HUES48 (cell line): Measurements from ENCODE around the gene BNC2.

Experiments used
- H3K27ac ChIP-seq: one replicate; pipeline ENCODE4 v1.7.0; 2013; ENCODE audit warnings: low read depth, low read length, inconsistent platforms
- H3K27me3 ChIP-seq: 2 replicates; pipeline ENCODE4 v1.6.1; 2013; ENCODE audit warnings: mild to moderate bottlenecking, low read length; ENCODE audit not compliant: control insufficient read depth, insufficient read depth
- H3K36me3 ChIP-seq: 2 replicates; pipeline ENCODE4 v1.6.1; 2013; ENCODE audit warnings: low read length; ENCODE audit not compliant: control insufficient read depth, insufficient read depth
- H3K4me1 ChIP-seq: 2 replicates; pipeline ENCODE4 v1.6.1; 2013; ENCODE audit warnings: mild to moderate bottlenecking, low read length; ENCODE audit not compliant: control insufficient read depth, insufficient read depth
- H3K4me3 ChIP-seq: 2 replicates; pipeline ENCODE4 v1.5.1; 2013; ENCODE audit warnings: mild to moderate bottlenecking, low read depth, low read length
- H3K9ac ChIP-seq: 2 replicates; pipeline ENCODE4 v1.6.1; 2013; ENCODE audit warnings: mild to moderate bottlenecking, low read depth, low read length, moderate library complexity
- H3K9me3 ChIP-seq: 2 replicates; pipeline ENCODE4 v1.6.1; 2013; ENCODE audit warnings: low read length; ENCODE audit not compliant: control insufficient read depth, insufficient read depth

The BNC2 gene

GRCh38 chr9:16618524-16618923 is 251.9 kb downstream of the BNC2 start:
- Histone ChIP-seq H3K27ac (no peak overlapping the region), H3K27me3 (no peaks in the 10 kb centered on the region), H3K9ac (no peak overlapping the region), H3K9me3 (no peaks in the 10 kb centered on the region), H3K4me3 (no peak overlapping the region), H3K36me3 (no peaks in the 10 kb centered on the region), H3K4me1 (peaks cover 49% of the 10 kb centered on the region)

GRCh38 chr9:16616686-16617085 is 253.8 kb downstream of the BNC2 start:
- Histone ChIP-seq H3K36me3 (no peaks in the 10 kb centered on the region), H3K27me3 (no peaks in the 10 kb centered on the region), H3K4me3 (no peak overlapping the region), H3K9me3 (no peaks in the 10 kb centered on the region), H3K27ac (no peak overlapping the region), H3K4me1 (peaks cover 54% of the 10 kb centered on the region), H3K9ac (no peak overlapping the region)

- H3K4me1 ChIP-seq: peaks cover 56% of the 10 kb centered on the region
- no peaks in the 10 kb centered on the region for H3K27me3 ChIP-seq
- H3K36me3 ChIP-seq: no peaks in the 10 kb centered on the region
- H3K9me3 ChIP-seq: no peaks in the 10 kb centered on the region
- no peak overlapping the region for H3K9ac ChIP-seq
- H3K4me3 ChIP-seq: no peak overlapping the region
- no peak overlapping the region for H3K27ac ChIP-seq
Measured at GRCh38 chr9:16615451-16615850, 255.0 kb downstream of the BNC2 start.

- no peak overlapping the region for H3K9ac ChIP-seq
- no peaks in the 10 kb centered on the region for H3K36me3 ChIP-seq
- peaks cover 59% of the 10 kb centered on the region for H3K4me1 ChIP-seq
- H3K27me3 ChIP-seq: no peaks in the 10 kb centered on the region
- H3K4me3 ChIP-seq: no peak overlapping the region
- H3K9me3 ChIP-seq: no peaks in the 10 kb centered on the region
- H3K27ac ChIP-seq: no peak overlapping the region
Measured at GRCh38 chr9:16613605-16614004, 256.9 kb downstream of the BNC2 start.

GRCh38 chr9:16613051-16613450 is 257.4 kb downstream of the BNC2 start:
- Histone ChIP-seq H3K9ac (no peak overlapping the region), H3K36me3 (no peaks in the 10 kb centered on the region), H3K27me3 (no peaks in the 10 kb centered on the region), H3K27ac (no peak overlapping the region), H3K4me3 (no peak overlapping the region), H3K4me1 (peaks cover 62% of the 10 kb centered on the region), H3K9me3 (no peaks in the 10 kb centered on the region)

GRCh38 chr9:16612627-16613026 is 257.8 kb downstream of the BNC2 start:
- Histone ChIP-seq H3K4me3 (no peak overlapping the region), H3K27me3 (no peaks in the 10 kb centered on the region), H3K9ac (no peak overlapping the region), H3K27ac (no peak overlapping the region), H3K9me3 (no peaks in the 10 kb centered on the region), H3K36me3 (no peaks in the 10 kb centered on the region), H3K4me1 (peaks cover 66% of the 10 kb centered on the region)

GRCh38 chr9:16611983-16612382 is 258.5 kb downstream of the BNC2 start:
- H3K9me3 ChIP-seq: no peaks in the 10 kb centered on the region

GRCh38 chr9:16611001-16611400 is 259.5 kb downstream of the BNC2 start:
- Histone ChIP-seq H3K27me3 (no peaks in the 10 kb centered on the region), H3K9ac (no peak overlapping the region), H3K4me3 (no peak overlapping the region), H3K4me1 (peaks cover 67% of the 10 kb centered on the region), H3K36me3 (no peaks in the 10 kb centered on the region), H3K27ac (no peak overlapping the region), H3K9me3 (no peaks in the 10 kb centered on the region)

More at GRCh38 chr9:16611983-16612382, 258.5 kb downstream of the BNC2 start:
- Histone ChIP-seq H3K27me3 (no peaks in the 10 kb centered on the region), H3K36me3 (no peaks in the 10 kb centered on the region), H3K4me3 (no peak overlapping the region), H3K4me1 (peaks cover 67% of the 10 kb centered on the region), H3K27ac (no peak overlapping the region), H3K9ac (no peak overlapping the region)

- no peaks in the 10 kb centered on the region for H3K36me3 ChIP-seq
- H3K4me1 ChIP-seq: peaks cover 67% of the 10 kb centered on the region
- H3K27ac ChIP-seq: no peak overlapping the region
- no peak overlapping the region for H3K4me3 ChIP-seq
- H3K27me3 ChIP-seq: no peaks in the 10 kb centered on the region
- no peak overlapping the region for H3K9ac ChIP-seq
- no peaks in the 10 kb centered on the region for H3K9me3 ChIP-seq
Measured at GRCh38 chr9:16610538-16610937, 259.9 kb downstream of the BNC2 start.

GRCh38 chr9:16608906-16609305 is 261.6 kb downstream of the BNC2 start:
- Histone ChIP-seq H3K4me3 (no peak overlapping the region), H3K4me1 (peaks cover 56% of the 10 kb centered on the region), H3K9me3 (no peaks in the 10 kb centered on the region), H3K9ac (no peak overlapping the region), H3K36me3 (no peaks in the 10 kb centered on the region), H3K27me3 (no peaks in the 10 kb centered on the region), H3K27ac (no peak overlapping the region)

- Histone ChIP-seq H3K9ac (no peak overlapping the region), H3K27me3 (no peaks in the 10 kb centered on the region), H3K4me1 (peaks cover 21% of the 10 kb centered on the region), H3K36me3 (no peaks in the 10 kb centered on the region), H3K9me3 (no peaks in the 10 kb centered on the region), H3K4me3 (no peak overlapping the region), H3K27ac (no peak overlapping the region)
Measured at GRCh38 chr9:16602494-16602893, 268.0 kb downstream of the BNC2 start.

GRCh38 chr9:16601991-16602390 is 268.5 kb downstream of the BNC2 start:
- Histone ChIP-seq H3K36me3 (no peaks in the 10 kb centered on the region), H3K4me1 (peaks cover 26% of the 10 kb centered on the region), H3K27ac (no peak overlapping the region), H3K9me3 (no peaks in the 10 kb centered on the region), H3K4me3 (no peak overlapping the region), H3K27me3 (no peaks in the 10 kb centered on the region), H3K9ac (no peak overlapping the region)
